ENCODE data around the gene SPATS2L.

SPATS2L gene

GRCh38 chr2:200353120-200353519 lies 46.6 kb downstream of the SPATS2L start:
- no peak for DNase-seq

- DNase-seq, result no peak
These were observed 47.4 kb downstream of the SPATS2L start for GRCh38 chr2:200353874-200354273.

GRCh38 chr2:200354833-200355751 lies 48.6 kb downstream of the SPATS2L start:
- DNase-seq, result no peak

- DNase-seq, result no peak
These were observed 49.8 kb downstream of the SPATS2L start for GRCh38 chr2:200356321-200356720.

GRCh38 chr2:200356857-200357384 lies 50.4 kb downstream of the SPATS2L start:
- DNase-seq, result no peak

GRCh38 chr2:200357845-200358244 lies 51.4 kb downstream of the SPATS2L start:
- DNase-seq, result no peak

- DNase-seq, result no peak
These were observed 53.1 kb downstream of the SPATS2L start for GRCh38 chr2:200359552-200359951.

- DNase-seq, result no peak
These were observed 53.9 kb downstream of the SPATS2L start for GRCh38 chr2:200360364-200360763.

- no peak for DNase-seq
These were observed 55.9 kb downstream of the SPATS2L start for GRCh38 chr2:200362202-200362917.

GRCh38 chr2:200363279-200363678 lies 56.8 kb downstream of the SPATS2L start:
- DNase-seq, result no peak

GRCh38 chr2:200364142-200364541 lies 57.6 kb downstream of the SPATS2L start:
- DNase-seq, result no peak

GRCh38 chr2:200364620-200365019 lies 58.1 kb downstream of the SPATS2L start:
- no peak for DNase-seq

GRCh38 chr2:200365209-200365608 lies 58.7 kb downstream of the SPATS2L start:
- no peak for DNase-seq

- no peak for DNase-seq
These were observed 60.7 kb downstream of the SPATS2L start for GRCh38 chr2:200367155-200367554.

GRCh38 chr2:200369886-200370285 lies 63.4 kb downstream of the SPATS2L start:
- no peak for DNase-seq

GRCh38 chr2:200373231-200373630 lies 66.7 kb downstream of the SPATS2L start:
- DNase-seq, result no peak

GRCh38 chr2:200373973-200374416 lies 67.5 kb downstream of the SPATS2L start:
- DNase-seq, result peak; percentile 8 to 15

- DNase-seq, result no peak
These were observed 70.2 kb downstream of the SPATS2L start for GRCh38 chr2:200376513-200377354.

- DNase-seq, result no peak
These were observed 71.2 kb downstream of the SPATS2L start for GRCh38 chr2:200377355-200378336.

GRCh38 chr2:200378652-200379290 lies 72.3 kb downstream of the SPATS2L start:
- DNase-seq, result no peak
